ENCODE measurements around the gene ESD. TPM values are rescaled to one million over a fixed set of nuclear protein-coding genes. Genes with fewer than 3 reads are reported as not detected.

ESD gene
- total RNA-seq (2022; extraction: Qiagen RNA extraction) = 81.0 to 94.9 TPM (median 84.7 TPM) in 5 replicates

GRCh38 chr13:46796515-46797474, at the start of gene ESD:
TSS of gene ESD (minus strand) at chr13:46797161. CDS start at chr13:46791413, 5,748 bp downstream.

Other genes with a start within 250 kb of the ESD start
- gene LRCH1, start 244.0 kb downstream of the ESD start, total RNA-seq (2022; extraction: Qiagen RNA extraction) = 7.6 to 9.9 TPM (median 8.8 TPM) in 5 replicates
- not detected in 5 replicates for gene HTR2A, start 99.9 kb upstream of the ESD start, total RNA-seq (2022; extraction: Qiagen RNA extraction)